Neutrophil (primary cell): Measurements from ENCODE around the gene SLC8B1.

ENCODE experiments used
- H3K27ac ChIP-seq: fragments of 200-600 bp; sonication (generic); 2 replicates; pipeline ENCODE4 v1.5.1; 2016; ENCODE audit warnings: mild to moderate bottlenecking, moderate library complexity
- H3K27me3 ChIP-seq: fragments of 200-600 bp; sonication (generic); 2 replicates; pipeline ENCODE4 v1.6.0; 2016; ENCODE audit warnings: mild to moderate bottlenecking
- H3K36me3 ChIP-seq: fragments of 200-600 bp; sonication (generic); 2 replicates; pipeline ENCODE4 v1.5.1; 2017
- H3K4me1 ChIP-seq, 2 experiments: fragments of 200-600 bp in 1 of 2; sonication (generic) in 1 of 2; 1 replicate in 1 of 2; 2 replicates in 1 of 2; pipeline versions ENCODE4 v1.5.1 to v1.6.1; 2013 to 2016; ENCODE audit warnings: low read depth in 1 of 2, low read length in 1 of 2, mild to moderate bottlenecking in 1 of 2, moderate library complexity in 1 of 2; ENCODE audit not compliant: control insufficient read depth in 1 of 2, insufficient read depth in 1 of 2
- H3K4me3 ChIP-seq, 2 experiments: fragments of 200-600 bp in 1 of 2; sonication (generic) in 1 of 2; 1 replicate in 1 of 2; 2 replicates in 1 of 2; pipeline ENCODE4 v1.5.1; 2013 to 2016; ENCODE audit warnings: low read depth in 1 of 2, low read length in 1 of 2, mild to moderate bottlenecking in 1 of 2, moderate library complexity in 1 of 2
- H3K9me3 ChIP-seq: fragments of 200-600 bp; sonication (generic); 2 replicates; pipeline ENCODE4 v1.5.1; 2016
- TF ChIP-seq, protein P1 (sequence below): fragments of 200-600 bp; sonication (generic); IDR thresholded peaks from 2 replicates; pipeline ENCODE4 v1.5.1; 2016; ENCODE audit warnings: antibody characterized with exemption

Gene SLC8B1

DNA sequence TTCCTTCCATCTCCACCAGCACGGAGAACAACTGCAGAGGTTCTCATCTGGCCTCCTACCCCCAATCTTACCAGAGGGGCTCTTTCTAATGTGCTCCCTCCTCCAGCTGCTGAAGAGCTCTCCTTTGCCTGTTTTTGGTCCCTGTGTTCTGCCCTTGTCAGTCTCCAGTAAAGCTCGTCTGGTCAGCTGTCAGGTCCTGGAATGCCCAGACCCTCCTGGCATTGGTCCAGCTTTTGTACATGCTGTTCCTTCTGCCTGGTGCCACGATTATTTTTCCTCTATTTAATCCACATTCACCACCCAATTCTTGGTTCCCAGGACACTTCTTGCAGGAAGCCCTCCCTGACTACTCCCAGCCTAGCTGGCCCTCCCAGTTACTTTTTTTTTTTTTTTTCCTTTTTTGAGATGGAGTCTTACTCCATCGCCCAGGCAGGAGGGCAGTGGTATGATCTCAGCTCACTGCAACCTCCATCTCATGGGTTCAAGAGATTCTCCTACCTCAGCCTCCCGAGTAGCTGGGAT lies 6.5 kb downstream of the SLC8B1 start:
- Histone ChIP-seq H3K27ac (no peak overlapping the region), H3K9me3 (no peaks in the 10 kb centered on the region), H3K4me1 (peaks cover 18 to 27% of the 10 kb centered on the region in 2 experiments), H3K36me3 (peaks cover 50% of the 10 kb centered on the region), H3K27me3 (no peaks in the 10 kb centered on the region), H3K4me3 (no peak overlapping the region)
- TF ChIP-seq, protein P1, sequence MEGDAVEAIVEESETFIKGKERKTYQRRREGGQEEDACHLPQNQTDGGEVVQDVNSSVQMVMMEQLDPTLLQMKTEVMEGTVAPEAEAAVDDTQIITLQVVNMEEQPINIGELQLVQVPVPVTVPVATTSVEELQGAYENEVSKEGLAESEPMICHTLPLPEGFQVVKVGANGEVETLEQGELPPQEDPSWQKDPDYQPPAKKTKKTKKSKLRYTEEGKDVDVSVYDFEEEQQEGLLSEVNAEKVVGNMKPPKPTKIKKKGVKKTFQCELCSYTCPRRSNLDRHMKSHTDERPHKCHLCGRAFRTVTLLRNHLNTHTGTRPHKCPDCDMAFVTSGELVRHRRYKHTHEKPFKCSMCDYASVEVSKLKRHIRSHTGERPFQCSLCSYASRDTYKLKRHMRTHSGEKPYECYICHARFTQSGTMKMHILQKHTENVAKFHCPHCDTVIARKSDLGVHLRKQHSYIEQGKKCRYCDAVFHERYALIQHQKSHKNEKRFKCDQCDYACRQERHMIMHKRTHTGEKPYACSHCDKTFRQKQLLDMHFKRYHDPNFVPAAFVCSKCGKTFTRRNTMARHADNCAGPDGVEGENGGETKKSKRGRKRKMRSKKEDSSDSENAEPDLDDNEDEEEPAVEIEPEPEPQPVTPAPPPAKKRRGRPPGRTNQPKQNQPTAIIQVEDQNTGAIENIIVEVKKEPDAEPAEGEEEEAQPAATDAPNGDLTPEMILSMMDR = no peak

DNA sequence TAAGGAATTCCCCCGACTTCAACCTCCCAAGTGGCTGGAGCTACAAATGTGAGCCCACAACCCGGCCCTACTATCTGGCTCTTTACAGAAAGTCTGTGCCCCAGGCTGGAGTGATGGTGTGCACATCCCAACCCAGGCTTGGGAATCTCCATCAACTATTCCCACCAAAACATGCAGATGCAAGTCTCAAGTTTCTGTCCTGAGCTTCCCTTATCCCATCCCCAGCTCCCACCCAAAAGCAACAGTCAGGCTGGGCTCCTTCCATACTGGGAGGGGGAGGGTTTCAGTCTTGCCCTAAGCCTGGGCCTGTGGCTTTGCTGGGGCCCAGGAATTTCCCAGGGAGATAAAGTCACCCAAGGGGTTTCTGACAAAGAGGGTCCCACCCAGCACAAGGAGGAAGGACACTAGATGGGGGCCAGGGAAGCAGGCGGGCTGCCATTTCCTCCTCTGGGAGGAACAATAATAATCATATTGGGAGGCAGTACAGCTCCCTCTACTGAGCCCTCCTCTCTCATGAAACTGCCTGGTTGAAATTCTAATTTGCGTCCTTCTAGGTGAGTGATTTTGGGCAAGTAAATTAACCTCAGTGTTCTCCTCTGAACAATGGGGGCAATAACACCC lies 8.0 kb downstream of the SLC8B1 start:
- Histone ChIP-seq H3K4me1 (peaks cover 2 to 12% of the 10 kb centered on the region in 2 experiments), H3K36me3 (peaks cover 62% of the 10 kb centered on the region), H3K27ac (no peak overlapping the region), H3K9me3 (no peaks in the 10 kb centered on the region), H3K4me3 (no peak overlapping the region), H3K27me3 (no peaks in the 10 kb centered on the region)
- TF ChIP-seq, protein P1 = no peak

DNA sequence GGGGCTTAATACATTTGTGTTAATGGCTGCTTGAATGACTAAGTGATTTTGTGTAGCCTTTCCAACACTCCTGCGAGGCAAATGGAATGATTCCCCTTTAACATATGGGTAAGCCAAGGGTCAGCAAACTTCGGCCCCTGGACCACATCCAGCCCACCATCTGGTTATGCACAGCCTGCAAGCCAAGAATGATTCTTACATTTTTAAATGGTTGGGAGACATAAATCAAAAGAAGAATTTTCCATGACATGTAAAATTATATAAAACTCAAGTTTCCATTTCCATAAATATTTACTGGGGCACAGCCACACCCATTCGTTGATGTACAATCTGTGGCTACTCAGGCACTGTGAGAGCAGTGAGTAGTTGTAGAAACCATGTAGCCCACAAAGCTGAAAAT lies 9.0 kb downstream of the SLC8B1 start:
- H3K27me3 ChIP-seq = no peaks in the 10 kb centered on the region
- H3K36me3 ChIP-seq = peaks cover 60% of the 10 kb centered on the region
- no peak overlapping the region for H3K27ac ChIP-seq
- H3K4me1 ChIP-seq = peaks cover 0 to 6% of the 10 kb centered on the region in 2 experiments
- H3K9me3 ChIP-seq = no peaks in the 10 kb centered on the region
- TF ChIP-seq, protein P1 = no peak
- H3K4me3 ChIP-seq = no peak overlapping the region

DNA sequence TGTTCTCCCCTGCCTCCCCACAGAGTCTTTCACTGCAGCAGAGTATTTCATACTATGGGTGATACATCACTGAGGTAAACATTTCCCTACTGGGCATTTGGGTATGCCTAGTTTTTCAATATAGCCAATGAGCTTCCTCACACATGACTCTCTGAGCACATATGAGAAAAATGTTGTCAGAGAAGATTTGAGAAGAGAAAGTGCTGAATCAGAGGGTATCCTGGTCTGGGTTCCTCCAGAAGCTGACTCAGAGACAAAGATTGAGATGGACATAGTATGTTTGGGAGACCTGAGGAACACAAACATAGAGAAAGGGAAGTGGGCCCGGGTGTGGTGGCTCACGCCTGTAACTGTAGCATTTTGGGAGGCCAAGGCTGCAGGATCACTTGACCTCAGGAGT lies 12.6 kb downstream of the SLC8B1 start:
- Histone ChIP-seq H3K4me3 (no peak overlapping the region), H3K27me3 (no peaks in the 10 kb centered on the region), H3K36me3 (peaks cover 71% of the 10 kb centered on the region), H3K9me3 (no peaks in the 10 kb centered on the region), H3K27ac (peak overlapping the region; percentile 13), H3K4me1 (no peaks in the 10 kb centered on the region)
- TF ChIP-seq, protein P1 = no peak

DNA sequence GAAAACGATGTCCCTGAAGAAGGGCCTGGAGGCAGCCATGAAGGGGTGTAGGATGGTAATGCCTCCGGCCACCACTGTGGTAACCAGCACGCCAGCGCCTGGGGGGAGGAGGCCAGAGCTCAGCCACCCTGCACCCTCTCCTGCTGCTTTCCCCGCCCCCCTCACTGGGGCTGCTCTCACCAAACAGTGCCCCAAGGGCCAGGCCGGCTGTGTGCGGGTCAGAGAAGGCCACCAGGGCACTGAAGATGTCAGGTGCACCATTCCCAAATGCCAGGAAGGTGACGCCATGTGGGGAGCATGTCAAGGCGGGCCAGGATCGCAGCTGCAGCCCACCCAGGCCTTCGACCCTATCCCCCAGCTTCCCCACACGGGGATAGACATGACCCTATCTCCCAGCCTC lies 14.5 kb downstream of the SLC8B1 start:
- Histone ChIP-seq H3K4me1 (no peaks in the 10 kb centered on the region), H3K27me3 (no peaks in the 10 kb centered on the region), H3K4me3 (no peak overlapping the region), H3K9me3 (no peaks in the 10 kb centered on the region), H3K36me3 (peaks cover 77% of the 10 kb centered on the region), H3K27ac (no peak overlapping the region)
- TF ChIP-seq, protein P1 = no peak
